H7 (cell line): Measurements from ENCODE around the gene VOPP1. TPM values are rescaled to one million over a fixed set of nuclear protein-coding genes. Genes with fewer than 3 reads are reported as not detected.
A peak's percentile ranks its signal among the peaks of the same experiment; 100 is the strongest.

ENCODE experiments used
- DNase-seq: peaks from one replicate; pipeline ENCODE4 v3.0.0; 2012
- H3K27me3 ChIP-seq: 2 replicates; pipeline ENCODE4 v1.6.0; 2011; ENCODE audit warnings: mild to moderate bottlenecking, low read length; ENCODE audit not compliant: control insufficient read depth, insufficient read depth
- H3K36me3 ChIP-seq: replicated peaks from 2 replicates; pipeline ENCODE4 v1.5.1; 2011; ENCODE audit warnings: low read length; ENCODE audit not compliant: control insufficient read depth, insufficient read depth
- H3K4me3 ChIP-seq: 2 replicates; pipeline ENCODE4 v1.5.1; 2011; ENCODE audit warnings: low read depth, mild to moderate bottlenecking, control low read depth, low read length, moderate library complexity; ENCODE audit not compliant: insufficient read depth
- total RNA-seq: library from RNA; depleted of rRNA; stranded (reverse); fragments of >200 nt; shearing (Covaris generic); gene quantifications from 2 replicates; pipeline ENCODE4 v1.2.3, GENCODE V29; 2014

Gene VOPP1
- total RNA-seq, 1 experiment from 2014 or later: 103 TPM

DNA sequence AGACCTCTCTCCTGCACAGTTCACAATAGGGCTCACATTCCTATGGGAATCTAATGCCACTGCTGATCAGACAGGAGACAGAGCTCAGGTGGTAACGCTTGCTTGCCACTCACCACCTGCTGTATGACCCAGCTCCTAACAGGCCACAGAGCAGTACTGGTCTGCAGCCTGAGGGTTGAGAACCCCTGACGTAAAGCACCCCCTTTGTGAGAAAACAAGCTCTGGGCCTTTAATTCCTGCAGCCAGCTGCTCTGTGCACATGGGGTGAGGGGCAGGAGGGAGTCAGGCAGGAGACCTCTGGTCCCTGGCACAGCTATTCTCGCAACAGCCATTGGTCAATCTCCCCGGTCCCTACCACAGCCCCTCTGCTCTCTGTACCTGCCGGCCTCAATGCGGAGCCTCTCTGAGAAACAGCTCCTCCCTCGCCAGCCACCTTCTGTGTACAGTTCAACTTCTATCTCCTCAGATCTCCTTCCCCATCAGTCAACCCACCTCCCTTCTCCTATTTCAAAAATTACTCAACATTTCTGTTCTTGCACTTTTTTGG, 105.2 kb downstream of the VOPP1 start:
- no peak overlapping the region for H3K4me3 ChIP-seq
- peaks cover 4% of the 10 kb centered on the region for H3K36me3 ChIP-seq
- H3K27me3 ChIP-seq: no peaks in the 10 kb centered on the region
- DNase-seq: no peak

DNA sequence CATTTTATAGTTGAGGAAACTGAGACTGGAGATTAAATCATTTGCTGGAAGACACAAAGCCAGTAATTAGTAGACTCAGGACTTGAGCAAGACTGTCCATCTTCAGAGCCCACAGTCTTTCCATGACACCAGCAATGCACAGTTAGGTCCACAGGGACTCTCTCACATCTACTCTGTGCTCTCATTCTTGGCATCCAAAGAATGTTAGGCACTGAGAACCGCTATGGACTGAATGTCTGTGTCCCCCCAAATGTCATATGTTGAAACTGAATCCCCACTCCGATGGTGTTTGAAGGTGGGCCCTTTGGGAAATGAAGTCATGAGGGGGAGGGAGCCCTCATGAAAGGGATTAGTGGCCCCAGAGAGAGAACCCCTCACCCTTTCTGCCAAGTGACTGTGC, 106.6 kb downstream of the VOPP1 start:
- H3K27me3 ChIP-seq: no peaks in the 10 kb centered on the region

GRCh38 chr7:55464422-55464821, 107.9 kb downstream of the VOPP1 start:
- Histone ChIP-seq H3K27me3 (no peaks in the 10 kb centered on the region), H3K4me3 (no peak overlapping the region), H3K36me3 (peaks cover 4% of the 10 kb centered on the region)
- DNase-seq: no peak

More for the DNA sequence above, 106.6 kb downstream of the VOPP1 start:
- no peak overlapping the region for H3K4me3 ChIP-seq
- H3K36me3 ChIP-seq: peaks cover 4% of the 10 kb centered on the region
- DNase-seq: no peak

- Histone ChIP-seq H3K4me3 (no peak overlapping the region), H3K27me3 (no peaks in the 10 kb centered on the region), H3K36me3 (peaks cover 4% of the 10 kb centered on the region)
- no peak for DNase-seq
Measured at GRCh38 chr7:55463686-55464262, 108.5 kb downstream of the VOPP1 start.

DNA sequence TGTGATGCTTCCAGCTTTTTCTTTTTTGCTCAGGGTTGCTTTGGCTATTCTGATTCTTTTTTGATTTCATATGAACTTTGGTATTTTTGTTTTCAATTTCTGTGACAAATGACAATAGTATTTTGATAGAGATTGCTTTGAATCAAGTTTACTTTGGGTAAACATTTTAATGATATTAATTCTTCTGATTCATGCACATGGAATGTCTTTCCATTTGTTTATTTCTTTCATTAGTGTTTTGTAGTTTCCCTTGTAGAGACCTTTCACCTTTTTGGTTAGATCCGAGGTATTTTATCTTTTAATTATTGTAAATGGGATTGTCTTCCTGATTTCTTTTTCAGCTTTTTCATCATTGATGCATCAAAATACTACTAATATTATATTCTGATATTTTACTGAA, 114.0 kb downstream of the VOPP1 start:
- DNase-seq: no peak
- no peaks in the 10 kb centered on the region for H3K27me3 ChIP-seq
- no peaks in the 10 kb centered on the region for H3K36me3 ChIP-seq
- no peak overlapping the region for H3K4me3 ChIP-seq

- Histone ChIP-seq H3K36me3 (no peaks in the 10 kb centered on the region), H3K27me3 (no peaks in the 10 kb centered on the region), H3K4me3 (no peak overlapping the region)
- DNase-seq: no peak
Measured at GRCh38 chr7:55457801-55458200, 114.5 kb downstream of the VOPP1 start.

GRCh38 chr7:55452971-55453370, 119.3 kb downstream of the VOPP1 start:
- DNase-seq: no peak
- Histone ChIP-seq H3K27me3 (no peaks in the 10 kb centered on the region), H3K4me3 (no peak overlapping the region), H3K36me3 (no peaks in the 10 kb centered on the region)

DNA sequence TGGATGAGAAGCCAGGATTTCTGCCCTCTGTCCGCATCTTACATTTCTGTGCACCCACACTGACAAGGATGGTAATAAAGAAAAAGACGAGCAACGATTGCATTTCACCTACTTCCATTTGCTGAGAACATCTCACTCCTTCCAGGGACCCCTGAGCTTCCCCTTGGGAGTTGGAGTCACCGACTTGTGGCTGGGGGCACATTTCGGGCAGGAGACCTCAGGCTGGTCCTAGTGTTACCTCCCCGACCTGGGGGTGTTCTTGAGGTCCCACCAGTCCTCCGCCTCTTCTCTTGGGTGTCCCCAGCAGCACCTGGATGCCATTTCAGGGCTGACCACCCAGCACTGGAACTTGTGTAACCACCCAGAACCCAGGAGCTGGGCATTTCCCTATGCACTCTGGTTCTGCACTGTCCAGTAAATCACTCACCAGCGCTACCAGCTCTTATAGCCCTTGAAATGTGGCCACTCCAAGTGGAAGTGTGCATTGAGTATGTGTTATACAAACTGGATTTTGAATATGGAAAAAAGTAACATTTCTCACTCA, 122.2 kb downstream of the VOPP1 start:
- no peaks in the 10 kb centered on the region for H3K27me3 ChIP-seq
- H3K4me3 ChIP-seq: no peak overlapping the region

DNA sequence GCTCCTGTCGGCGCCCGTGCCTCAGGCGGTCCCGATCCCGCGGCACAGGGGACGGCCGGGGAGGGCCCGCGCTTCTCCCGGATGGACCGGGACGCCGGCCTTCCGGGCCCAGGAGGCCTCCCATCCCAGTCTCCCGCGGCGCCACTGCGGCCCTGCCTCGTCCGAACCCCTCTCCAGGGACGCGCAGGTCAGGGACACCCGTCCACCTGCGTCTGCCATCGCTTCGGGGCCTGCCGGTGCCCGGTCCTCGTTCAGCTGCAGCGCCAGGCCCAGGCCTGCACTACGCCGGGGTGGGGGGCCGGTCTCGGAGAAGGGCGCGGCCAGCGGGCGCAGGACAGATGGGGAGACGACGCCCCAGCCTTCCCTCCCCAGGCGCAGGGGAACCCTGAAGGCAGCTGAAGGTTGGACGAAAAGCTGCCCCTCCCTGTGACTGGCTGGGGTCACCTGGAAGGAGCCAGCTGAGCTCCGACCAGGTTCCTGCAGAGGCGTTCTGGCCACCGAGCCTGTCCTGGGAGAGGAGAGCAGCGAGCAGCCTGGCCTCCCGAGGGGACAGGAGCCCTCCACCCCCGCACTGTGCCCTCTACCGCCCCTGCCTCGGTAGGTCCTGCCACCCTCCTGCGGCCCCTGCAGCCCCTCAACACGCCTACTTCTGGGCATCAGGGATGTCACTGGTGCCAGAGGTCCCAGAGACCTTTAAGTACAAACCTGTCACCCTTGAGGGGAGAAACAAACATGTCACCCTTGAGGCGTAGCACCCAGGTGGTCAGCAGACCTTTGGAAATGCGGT, 122.9 kb downstream of the VOPP1 start:
- Histone ChIP-seq H3K4me3 (no peak overlapping the region), H3K27me3 (no peaks in the 10 kb centered on the region), H3K36me3 (no peaks in the 10 kb centered on the region)
- peak; percentile 68 for DNase-seq

More for the DNA sequence above, 122.2 kb downstream of the VOPP1 start:
- DNase-seq: no peak
- H3K36me3 ChIP-seq: no peaks in the 10 kb centered on the region

- Histone ChIP-seq H3K27me3 (no peaks in the 10 kb centered on the region), H3K4me3 (no peak overlapping the region), H3K36me3 (no peaks in the 10 kb centered on the region)
- DNase-seq: peak; percentile 38
Measured at GRCh38 chr7:55448526-55448925, 123.8 kb downstream of the VOPP1 start.

DNA sequence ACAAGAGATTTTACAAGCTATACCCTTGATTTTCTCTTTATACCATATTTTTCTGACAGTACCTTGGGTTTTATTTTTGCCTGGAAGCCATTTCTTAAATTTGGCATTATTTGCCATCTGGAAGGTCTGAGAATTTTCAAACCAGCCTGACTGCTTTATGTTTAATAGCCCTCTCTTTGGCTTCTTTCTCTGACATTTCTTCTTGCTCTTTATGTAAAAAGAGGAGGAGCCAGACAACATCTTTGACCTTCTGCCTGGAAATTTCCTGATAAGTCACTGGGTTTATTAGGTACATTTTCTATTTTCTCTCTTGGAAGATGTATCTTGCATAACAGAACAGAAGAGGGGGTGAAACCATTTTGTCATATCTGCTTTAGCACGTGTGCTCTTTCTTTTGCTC, 127.5 kb downstream of the VOPP1 start:
- Histone ChIP-seq H3K36me3 (no peaks in the 10 kb centered on the region), H3K27me3 (no peaks in the 10 kb centered on the region), H3K4me3 (no peak overlapping the region)
- no peak for DNase-seq

GRCh38 chr7:55441774-55442522, 130.4 kb downstream of the VOPP1 start:
- no peaks in the 10 kb centered on the region for H3K36me3 ChIP-seq
- DNase-seq: no peak
- no peaks in the 10 kb centered on the region for H3K27me3 ChIP-seq
- no peak overlapping the region for H3K4me3 ChIP-seq

DNA sequence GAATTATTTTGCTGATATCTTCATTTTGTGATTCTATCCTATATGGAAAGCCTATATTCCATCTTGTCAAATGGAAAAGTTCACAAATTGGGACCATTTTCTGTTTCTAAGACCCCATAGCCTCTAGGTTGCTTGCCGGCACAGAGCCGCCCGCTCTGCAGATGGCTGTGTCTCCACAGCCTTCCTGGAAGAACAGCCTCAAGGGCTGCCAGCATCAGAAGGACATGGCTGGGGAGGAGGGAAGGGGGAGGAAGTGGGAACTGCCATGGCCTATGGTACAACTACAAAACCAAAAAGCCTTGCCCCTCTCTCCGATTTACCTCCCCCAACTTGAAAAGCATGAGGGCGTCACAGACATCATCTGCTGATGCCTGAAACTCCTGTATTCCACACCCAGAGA, 131.3 kb downstream of the VOPP1 start:
- no peak for DNase-seq
- Histone ChIP-seq H3K36me3 (no peaks in the 10 kb centered on the region), H3K4me3 (no peak overlapping the region)

GRCh38 chr7:55440040-55440690, 132.1 kb downstream of the VOPP1 start:
- Histone ChIP-seq H3K27me3 (no peaks in the 10 kb centered on the region), H3K4me3 (no peak overlapping the region), H3K36me3 (no peaks in the 10 kb centered on the region)
- DNase-seq: no peak

More for the DNA sequence above, 131.3 kb downstream of the VOPP1 start:
- H3K27me3 ChIP-seq: no peaks in the 10 kb centered on the region
